ENCODE results near the gene CDO1. TPM values are rescaled to one million over a fixed set of nuclear protein-coding genes. Genes with fewer than 3 reads are reported as not detected.

CDO1 gene
- total and polyA plus RNA-seq, 2 of the 8 experiments (the other 6 are each of a cell fraction or from before 2014, with no cell fraction given): 26.1 to 29.5 TPM

DNA sequence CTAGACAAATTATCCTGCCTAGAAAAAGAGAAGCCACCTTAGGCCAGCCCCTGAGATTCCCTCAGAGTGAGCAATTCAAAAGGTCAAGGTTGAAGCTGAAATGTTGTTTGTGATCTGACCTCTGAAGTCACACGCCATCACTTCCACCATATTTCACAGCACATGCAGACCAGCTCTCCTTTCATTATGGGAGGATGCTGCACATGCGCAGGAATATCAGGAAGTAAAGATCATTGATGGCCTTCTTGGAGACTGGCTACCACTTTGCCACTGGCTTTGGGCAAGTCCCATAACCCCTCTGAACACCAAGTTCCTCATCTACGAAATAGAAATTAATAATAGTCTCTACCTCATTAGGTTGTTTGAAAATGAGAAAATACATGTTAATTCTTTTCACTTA lies 39.5 kb downstream of the CDO1 start:
- WGBS, 2 experiments (ENCODE audit: extremely low coverage in 1 of 2, insufficient coverage in 1 of 2, insufficient read length in 1 of 2, insufficient replicate concordance in 2 of 2, low coverage in 1 of 2, low lambda C conversion rate in 2 of 2, missing lambda C conversion rate in 1 of 2): 90% methylated on average over 3 of the region's 3 CpGs; no CpG with 5 or more reads in 1 of the 2 experiments
- no peak overlapping the region for H3K4me3 ChIP-seq (ENCODE audit: extremely low read depth in 1 of 4, insufficient read depth in 2 of 4, low read depth in 3 of 4, low read length in 4 of 4)
- no peak for TF ChIP-seq RBBP5 (IDR thresholded peaks at IDR 0.05; ENCODE audit: borderline replicate concordance, low read depth, low read length)
- no peak for TF ChIP-seq CTCF (IDR thresholded peaks at IDR 0.05; ENCODE audit: control extremely low read depth in 1 of 3, insufficient read depth in 1 of 3, low read depth in 1 of 3, low read length in 3 of 3)
- no peak for TF ChIP-seq SUZ12 (IDR thresholded peaks at IDR 0.05; ENCODE audit: low read length)
- TF ChIP-seq TEAD4 (IDR thresholded peaks at IDR 0.05; ENCODE audit: low read depth, low read length): no peak

More for the DNA sequence above, 39.5 kb downstream of the CDO1 start:
- H3K9me3 ChIP-seq (ENCODE audit: insufficient read depth in 2 of 2, low read depth in 1 of 2, low read length in 1 of 2): no peaks in the 10 kb centered on the region
- no peak overlapping the region for H3K56ac ChIP-seq (replicated peaks; ENCODE audit: insufficient read length, low read depth, low read length)
- H2BK120ac ChIP-seq (replicated peaks; ENCODE audit: low read depth, low read length): no peak overlapping the region
- H3K9ac ChIP-seq (replicated peaks in 1 of 4; ENCODE audit: extremely low read depth in 1 of 4, low read depth in 3 of 4, low read length in 3 of 4): no peak overlapping the region
- no peak overlapping the region for H2BK20ac ChIP-seq (ENCODE audit: low read length)
- no peaks in the 10 kb centered on the region for H3K27me3 ChIP-seq (replicated peaks in 1 of 4; ENCODE audit: control insufficient read depth in 3 of 4, extremely low read depth in 1 of 4, insufficient read depth in 3 of 4, low read length in 3 of 4)
- H4K91ac ChIP-seq (replicated peaks; ENCODE audit: insufficient read length, low read length): no peak overlapping the region
- H2AK5ac ChIP-seq (ENCODE audit: low read depth, low read length): no peak overlapping the region
- no peak overlapping the region for H3K14ac ChIP-seq (ENCODE audit: insufficient read length)
- no peaks in the 10 kb centered on the region for H3K36me3 ChIP-seq (ENCODE audit: control insufficient read depth in 2 of 4, insufficient read depth in 4 of 4, low read length in 3 of 4)
- no peaks in the 10 kb centered on the region for H3K23me2 ChIP-seq (ENCODE audit: low read depth, low read length)
- H3K4me2 ChIP-seq (ENCODE audit: insufficient read depth in 1 of 2, low read depth in 2 of 2, low read length in 2 of 2): no peak overlapping the region
- no peak overlapping the region for H3K4ac ChIP-seq (replicated peaks; ENCODE audit: insufficient read length, low read depth, low read length)
- H2BK15ac ChIP-seq (ENCODE audit: low read length): no peak overlapping the region
- no peak overlapping the region for H4K8ac ChIP-seq (ENCODE audit: extremely low read depth, insufficient read depth, low read length)
- H3K4me1 ChIP-seq (replicated peaks in 1 of 4; ENCODE audit: control insufficient read depth in 3 of 4, insufficient read depth in 4 of 4, low read length in 3 of 4): no peaks in the 10 kb centered on the region
- H3K18ac ChIP-seq (ENCODE audit: extremely low read depth, low read length): no peak overlapping the region
- H2AFZ ChIP-seq (ENCODE audit: low read length): no peak overlapping the region
- no peaks in the 10 kb centered on the region for H4K20me1 ChIP-seq (replicated peaks in 1 of 2; ENCODE audit: control insufficient read depth in 1 of 2, insufficient read depth in 2 of 2, low read length in 2 of 2)
- H3K23ac ChIP-seq (ENCODE audit: insufficient read length): no peak overlapping the region
- H4K5ac ChIP-seq (ENCODE audit: insufficient read length, low read depth, low read length): no peak overlapping the region
- H3K27ac ChIP-seq (ENCODE audit: low read depth, low read length): no peak overlapping the region
- FAIRE-seq: no peak
- no peaks in the 10 kb centered on the region for H3K79me1 ChIP-seq (ENCODE audit: low read depth, low read length)
- no peak overlapping the region for H2BK12ac ChIP-seq (ENCODE audit: low read depth, low read length)
- no peaks in the 10 kb centered on the region for H3K79me2 ChIP-seq (ENCODE audit: control insufficient read depth in 1 of 2, insufficient read depth in 2 of 2, low read length in 2 of 2)
- ChIA-PET CTCF (ENCODE audit: partially characterized antibody) (interaction anchor here (0.7 to 2.1 kb wide), 2 partner anchors 8 kb away, joined by 3 to 9 read pairs; no protein-coding TSS in a partner anchor), POLR2A (ENCODE audit: partially characterized antibody) (no interaction called here)
- no peak for DNase-seq (ENCODE audit: low read depth in 1 of 2, low spot score in 2 of 2)
- H2BK5ac ChIP-seq (ENCODE audit: low read depth, low read length): no peak overlapping the region
